CD4-positive, alpha-beta T cell (primary cell): ENCODE data around the gene UHRF1. TPM values are rescaled to one million over a fixed set of nuclear protein-coding genes. Genes with fewer than 3 reads are reported as not detected.

Experiments used
- ATAC-seq: fragments of 200-7000 bp; cut with Tn5 transposase; one replicate; pipeline ENCODE4 v1.10.0; 2022; ENCODE audit warnings: mild to moderate bottlenecking; ENCODE audit not compliant: poor library complexity
- CTCF ChIA-PET: fragments of 350-600 bp; sonication (Branson Sonifier 250); formaldehyde crosslinking; loops from one replicate; lab custom pipeline; 2021; ENCODE audit warnings: antibody characterized with exemption, inconsistent platforms; lab: Charles Lee
- POLR2A ChIA-PET: fragments of 350-600 bp; sonication (Branson Sonifier 250); formaldehyde crosslinking; loops from one replicate; lab custom pipeline; 2021; ENCODE audit warnings: antibody characterized with exemption, inconsistent platforms; lab: Charles Lee
- DNase-seq, 14 experiments: peaks; one replicate each; pipeline ENCODE4 v3.0.0-alpha.2; 2013 to 2020; ENCODE audit warnings: mixed read lengths in 2 of 14
- H3K27ac ChIP-seq, 2 donors: one replicate each; pipeline versions ENCODE4 v1.5.1 to v1.7.0; 2013; ENCODE audit warnings: low read length in 2 of 2, low read depth in 1 of 2, mild to moderate bottlenecking in 1 of 2
- H3K27me3 ChIP-seq, 2 experiments: 1 replicate in 1 of 2; 2 replicates in 1 of 2; pipeline versions ENCODE4 v1.6.1 to v1.7.0; 2013; ENCODE audit warnings: low read length in 2 of 2, control low read depth in 1 of 2, mild to moderate bottlenecking in 1 of 2, moderate library complexity in 1 of 2; ENCODE audit not compliant: insufficient read depth in 2 of 2, control insufficient read depth in 1 of 2
- H3K36me3 ChIP-seq: one replicate; pipeline ENCODE4 v1.6.1; 2013; ENCODE audit warnings: low read length, control low read depth; ENCODE audit not compliant: insufficient read depth
- H3K4me1 ChIP-seq: one replicate; pipeline ENCODE4 v1.6.1; 2013; ENCODE audit warnings: low read length, control low read depth; ENCODE audit not compliant: insufficient read depth
- H3K4me3 ChIP-seq: one replicate; pipeline ENCODE4 v1.5.1; 2013; ENCODE audit warnings: mild to moderate bottlenecking, low read length, moderate library complexity
- H3K9me3 ChIP-seq, 2 experiments: 1 replicate in 1 of 2; 2 replicates in 1 of 2; pipeline versions ENCODE4 v1.6.1 to v1.7.0; 2013; ENCODE audit warnings: low read length in 2 of 2, mild to moderate bottlenecking in 2 of 2, control low read depth in 1 of 2, moderate library complexity in 1 of 2; ENCODE audit not compliant: control insufficient read depth in 1 of 2, insufficient read depth in 1 of 2
- H3K27ac Mint-ChIP-seq: one replicate; pipeline ENCODE4 v1.8.0; 2020; ENCODE audit warnings: mixed read lengths
- H3K27me3 Mint-ChIP-seq: one replicate; pipeline ENCODE4 v1.8.0; 2021; ENCODE audit warnings: mixed read lengths
- H3K36me3 Mint-ChIP-seq: one replicate; pipeline ENCODE4 v1.8.0; 2021; ENCODE audit warnings: low read depth, mixed read lengths
- H3K4me1 Mint-ChIP-seq: one replicate; pipeline ENCODE4 v1.8.0; 2021; ENCODE audit warnings: low read depth, mixed read lengths
- H3K4me3 Mint-ChIP-seq: one replicate; pipeline ENCODE4 v1.8.0; 2020; ENCODE audit warnings: mild to moderate bottlenecking, mixed read lengths
- H3K9me3 Mint-ChIP-seq: one replicate; pipeline ENCODE4 v1.8.0; 2020; ENCODE audit warnings: mixed read lengths
- intact Hi-C, 2 experiments: fragments of 100-400 bp; cut with DNase I in 1 of 2; cut with micrococcal nuclease in 1 of 2; formaldehyde crosslinking; loops; one replicate each; pipeline versions ENCODE4 v1.15.1 to v1.9.0; 2023 to 2025; cut with DNase I, micrococcal nuclease
- total RNA-seq, 174 experiments: library from RNA in 2 of 174; stranded (reverse) in 2 of 174; gene quantifications; one replicate each; pipeline ENCODE4 v1.2.3 and lab custom pipeline; 2021 to 2026
- TF ChIP-seq, protein P1 (sequence below): fragments of 200-600 bp; IDR thresholded peaks from one replicate; pipeline ENCODE4 v1.8.0; 2022; ENCODE audit warnings: antibody characterized with exemption, mild to moderate bottlenecking

The UHRF1 gene
- total RNA-seq, 2 experiments from 2014 or later = 0.16 to 0.20 TPM

- Histone ChIP-seq H3K36me3 (no peaks in the 10 kb centered on the region), H3K9me3 (no peaks in the 10 kb centered on the region), H3K27me3 (no peaks in the 10 kb centered on the region), H3K27ac (no peak overlapping the region), H3K4me3 (no peak overlapping the region), H3K4me1 (peaks cover 11% of the 10 kb centered on the region)
- Mint-ChIP-seq H3K27ac (no peak overlapping the region), H3K9me3 (no peaks in the 10 kb centered on the region), H3K4me3 (no peak overlapping the region), H3K27me3 (no peaks in the 10 kb centered on the region), H3K36me3 (peaks cover 3% of the 10 kb centered on the region), H3K4me1 (peaks cover 9% of the 10 kb centered on the region)
- ATAC-seq (no peak), DNase-seq (no peak)
- TF ChIP-seq, protein P1, sequence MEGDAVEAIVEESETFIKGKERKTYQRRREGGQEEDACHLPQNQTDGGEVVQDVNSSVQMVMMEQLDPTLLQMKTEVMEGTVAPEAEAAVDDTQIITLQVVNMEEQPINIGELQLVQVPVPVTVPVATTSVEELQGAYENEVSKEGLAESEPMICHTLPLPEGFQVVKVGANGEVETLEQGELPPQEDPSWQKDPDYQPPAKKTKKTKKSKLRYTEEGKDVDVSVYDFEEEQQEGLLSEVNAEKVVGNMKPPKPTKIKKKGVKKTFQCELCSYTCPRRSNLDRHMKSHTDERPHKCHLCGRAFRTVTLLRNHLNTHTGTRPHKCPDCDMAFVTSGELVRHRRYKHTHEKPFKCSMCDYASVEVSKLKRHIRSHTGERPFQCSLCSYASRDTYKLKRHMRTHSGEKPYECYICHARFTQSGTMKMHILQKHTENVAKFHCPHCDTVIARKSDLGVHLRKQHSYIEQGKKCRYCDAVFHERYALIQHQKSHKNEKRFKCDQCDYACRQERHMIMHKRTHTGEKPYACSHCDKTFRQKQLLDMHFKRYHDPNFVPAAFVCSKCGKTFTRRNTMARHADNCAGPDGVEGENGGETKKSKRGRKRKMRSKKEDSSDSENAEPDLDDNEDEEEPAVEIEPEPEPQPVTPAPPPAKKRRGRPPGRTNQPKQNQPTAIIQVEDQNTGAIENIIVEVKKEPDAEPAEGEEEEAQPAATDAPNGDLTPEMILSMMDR = no peak
- POLR2A ChIA-PET = no interaction called here
- CTCF ChIA-PET = no interaction called here
- intact Hi-C loops = no loop called here
Observed at GRCh38 chr19:4904481-4904880, 4.8 kb upstream of the UHRF1 start.

DNA sequence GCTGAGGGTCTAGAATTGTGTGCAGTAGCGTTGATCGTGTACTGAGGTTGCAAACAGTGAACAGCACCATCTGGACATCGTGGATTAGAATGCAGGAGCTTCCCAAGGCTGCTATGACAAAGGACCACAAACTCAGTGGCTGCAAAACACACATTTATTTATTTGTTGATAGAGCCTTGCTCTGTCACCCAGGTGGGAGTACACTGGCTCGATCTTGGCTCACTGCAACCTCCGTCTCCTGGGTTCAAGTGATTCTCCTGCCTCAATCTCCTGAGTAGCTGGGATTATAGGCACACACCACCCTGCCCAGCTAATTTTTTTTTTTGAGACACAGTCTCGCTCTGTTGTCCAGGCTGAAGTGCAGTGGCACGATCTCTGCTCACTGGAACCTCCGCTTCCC lies 2.3 kb upstream of the UHRF1 start:
- Histone ChIP-seq H3K36me3 (no peaks in the 10 kb centered on the region), H3K27me3 (no peaks in the 10 kb centered on the region), H3K27ac (no peak overlapping the region), H3K4me3 (no peak overlapping the region), H3K9me3 (no peaks in the 10 kb centered on the region), H3K4me1 (peaks cover 29% of the 10 kb centered on the region)
- ChIA-PET CTCF (no interaction called here), POLR2A (no interaction called here)
- ATAC-seq = no peak
- intact Hi-C loops = no loop called here
- TF ChIP-seq, protein P1 = no peak
- Mint-ChIP-seq H3K36me3 (peaks cover 8% of the 10 kb centered on the region), H3K4me1 (peaks cover 26% of the 10 kb centered on the region), H3K27ac (no peak overlapping the region), H3K27me3 (no peaks in the 10 kb centered on the region), H3K9me3 (no peaks in the 10 kb centered on the region), H3K4me3 (no peak overlapping the region)
- DNase-seq = no peak

DNA sequence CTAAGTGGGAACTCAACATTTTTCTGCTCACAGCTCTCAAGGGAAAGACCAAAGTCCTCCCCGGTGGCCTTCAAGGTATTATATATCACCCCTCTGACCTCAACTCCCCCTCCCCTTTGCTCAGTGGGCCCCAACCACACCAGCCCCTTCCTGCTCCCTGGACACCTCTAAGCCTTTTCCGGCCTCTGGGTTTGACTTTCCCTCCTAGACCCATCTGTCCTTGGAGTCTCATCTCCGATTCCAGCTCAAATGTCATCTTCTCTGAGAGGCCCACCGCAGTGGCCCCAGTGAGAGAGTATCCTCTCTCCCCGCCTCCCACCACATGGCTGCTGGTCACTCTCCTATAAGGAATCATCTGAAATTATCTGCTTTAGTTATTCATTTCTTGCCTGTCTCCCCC lies 941 bp upstream of the UHRF1 start:
- DNase-seq (no peak), ATAC-seq (no peak)
- Mint-ChIP-seq H3K4me1 (peaks cover 38% of the 10 kb centered on the region), H3K27ac (peak overlapping the region; percentile 44), H3K27me3 (no peaks in the 10 kb centered on the region), H3K4me3 (peak overlapping the region; percentile 69), H3K9me3 (no peaks in the 10 kb centered on the region), H3K36me3 (peaks cover 8% of the 10 kb centered on the region)
- Histone ChIP-seq H3K27ac (no peak overlapping the region), H3K36me3 (no peaks in the 10 kb centered on the region), H3K4me3 (no peak overlapping the region), H3K27me3 (no peaks in the 10 kb centered on the region), H3K4me1 (peaks cover 41% of the 10 kb centered on the region), H3K9me3 (no peaks in the 10 kb centered on the region)
- ChIA-PET POLR2A (no interaction called here), CTCF (no interaction called here)
- TF ChIP-seq, protein P1 = no peak
- intact Hi-C loops = no loop called here
